ENCODE data around the gene WDR45B.
"Not testable (repeated sequence)": the region's sequence is repeated elsewhere in the genome, so short reads cannot be mapped to it uniquely, and the experiment has no call there.

Gene WDR45B

DNA sequence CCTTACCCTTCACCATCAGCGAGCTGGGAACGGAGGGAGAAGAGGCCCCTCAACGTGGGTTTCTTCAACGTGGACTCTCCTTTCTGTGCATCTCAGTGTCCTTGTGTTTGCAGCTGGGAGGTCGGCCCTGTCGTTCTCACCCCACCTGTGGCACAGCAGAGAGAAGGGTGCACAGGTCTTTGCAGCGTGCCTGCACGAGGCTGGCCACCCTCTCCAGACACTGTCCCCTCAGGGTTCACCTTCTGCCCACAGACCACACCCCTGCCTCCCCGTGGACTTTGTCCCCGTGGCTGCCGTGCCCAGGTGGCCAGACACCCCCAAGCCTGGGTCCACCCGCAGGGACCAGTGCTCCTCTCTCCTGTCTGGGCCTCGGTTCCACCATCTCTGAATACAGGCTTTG is 7.3 kb upstream of the WDR45B start:
- DNase-seq, result no peak

DNA sequence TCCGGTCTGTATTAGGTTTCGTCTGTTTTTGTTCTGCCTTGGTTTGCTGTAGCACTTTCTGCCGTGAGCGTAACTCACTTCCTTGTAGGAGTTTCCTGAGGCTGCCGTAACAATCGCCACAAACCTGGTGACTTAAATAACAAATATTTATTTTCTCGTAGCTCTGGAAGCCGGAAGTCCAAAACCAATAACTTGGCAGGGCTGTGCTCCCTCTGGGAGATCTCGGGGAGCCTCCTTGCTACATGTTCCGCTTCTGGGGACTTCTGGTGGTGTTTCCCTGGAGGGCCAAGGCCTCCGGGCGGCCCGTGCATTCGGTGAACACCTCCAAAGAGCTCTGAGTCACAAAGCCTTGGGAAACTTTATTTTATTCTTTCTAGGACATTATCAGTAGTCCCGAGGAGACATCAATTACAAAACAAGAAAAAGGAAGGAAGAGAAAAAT is 6.8 kb upstream of the WDR45B start:
- DNase-seq, result no peak

DNA sequence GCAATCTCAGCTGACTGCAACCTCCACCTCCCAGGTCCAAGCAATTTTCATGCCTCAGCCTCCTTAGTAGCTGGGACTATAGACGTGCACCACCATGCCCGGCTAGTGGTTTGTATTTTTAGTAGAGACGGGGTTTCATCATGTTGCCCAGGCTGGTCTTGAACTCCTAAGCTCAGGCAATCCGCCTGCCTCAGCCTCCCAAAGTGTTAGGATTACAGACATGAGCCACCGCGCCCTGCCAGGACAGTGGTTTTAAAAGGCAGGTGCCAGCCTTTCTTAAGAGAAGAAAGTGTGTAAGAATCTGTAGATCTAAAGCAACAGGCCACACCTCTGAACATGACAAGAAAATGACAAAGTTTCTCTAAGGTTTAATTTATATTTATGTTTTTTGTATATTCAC is 6.4 kb upstream of the WDR45B start:
- DNase-seq, result not testable (repeated sequence)

DNA sequence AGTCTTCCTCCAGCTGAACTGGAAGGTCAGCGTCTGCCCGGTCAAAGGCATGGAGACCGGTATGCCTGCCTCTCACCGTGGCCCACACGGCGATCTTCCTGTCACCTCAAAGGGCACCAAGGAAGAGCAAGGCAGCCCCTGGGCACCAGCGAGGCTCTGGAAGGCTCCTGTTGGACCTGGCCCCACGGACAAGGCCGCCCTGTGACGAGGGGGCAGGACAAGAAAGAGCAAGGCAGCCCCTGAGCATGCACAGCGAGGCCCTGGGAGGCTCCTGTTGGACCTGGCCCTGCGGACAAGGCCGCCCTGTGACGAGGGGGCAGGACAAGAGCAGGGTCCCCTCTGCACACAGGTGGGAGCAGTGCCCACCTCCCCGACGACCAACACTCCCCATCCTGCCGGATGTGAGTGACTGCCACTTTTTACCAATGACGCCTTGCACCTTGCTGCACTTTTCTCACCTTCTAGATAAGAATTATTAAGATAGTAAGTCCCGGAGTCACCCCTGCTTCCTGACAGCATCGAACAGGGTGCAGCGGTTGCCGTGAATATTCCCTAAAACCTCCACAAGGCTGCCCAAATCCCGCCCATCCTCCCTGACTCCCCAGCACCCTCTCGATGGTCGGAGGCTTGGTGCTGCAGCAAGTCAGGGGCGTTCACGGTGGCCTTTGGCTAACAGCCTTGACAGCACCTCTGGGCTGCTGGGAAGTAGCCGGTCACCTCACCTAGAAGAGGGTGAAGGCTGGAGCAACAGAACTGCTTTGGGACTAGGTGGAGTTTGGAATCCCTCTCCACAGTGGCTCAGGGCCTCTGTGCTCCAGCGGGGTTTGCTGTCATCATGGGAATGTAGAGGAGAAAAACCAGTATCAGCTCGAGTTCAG is 5.6 kb upstream of the WDR45B start:
- DNase-seq, result no peak

DNA sequence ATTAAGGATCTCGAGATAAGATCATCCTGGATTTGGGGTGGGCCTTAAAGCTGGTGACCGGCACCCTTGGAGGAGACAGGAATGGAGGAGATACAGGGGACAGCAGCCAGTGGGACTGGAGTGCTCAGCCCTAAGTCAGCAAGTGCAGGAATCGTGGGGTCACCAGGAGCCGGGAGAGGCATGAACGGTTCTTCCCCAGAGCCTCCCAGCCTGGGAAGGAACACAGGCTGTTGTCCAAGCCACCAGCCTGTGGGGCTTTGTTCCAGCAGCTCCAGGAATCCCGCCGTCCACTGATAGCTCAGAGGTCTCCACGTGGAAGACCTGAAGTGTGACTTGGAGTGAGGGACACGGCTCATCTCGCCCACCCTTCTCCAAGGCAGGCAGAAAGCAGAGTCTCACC is 2.5 kb upstream of the WDR45B start:
- DNase-seq, result no peak

DNA sequence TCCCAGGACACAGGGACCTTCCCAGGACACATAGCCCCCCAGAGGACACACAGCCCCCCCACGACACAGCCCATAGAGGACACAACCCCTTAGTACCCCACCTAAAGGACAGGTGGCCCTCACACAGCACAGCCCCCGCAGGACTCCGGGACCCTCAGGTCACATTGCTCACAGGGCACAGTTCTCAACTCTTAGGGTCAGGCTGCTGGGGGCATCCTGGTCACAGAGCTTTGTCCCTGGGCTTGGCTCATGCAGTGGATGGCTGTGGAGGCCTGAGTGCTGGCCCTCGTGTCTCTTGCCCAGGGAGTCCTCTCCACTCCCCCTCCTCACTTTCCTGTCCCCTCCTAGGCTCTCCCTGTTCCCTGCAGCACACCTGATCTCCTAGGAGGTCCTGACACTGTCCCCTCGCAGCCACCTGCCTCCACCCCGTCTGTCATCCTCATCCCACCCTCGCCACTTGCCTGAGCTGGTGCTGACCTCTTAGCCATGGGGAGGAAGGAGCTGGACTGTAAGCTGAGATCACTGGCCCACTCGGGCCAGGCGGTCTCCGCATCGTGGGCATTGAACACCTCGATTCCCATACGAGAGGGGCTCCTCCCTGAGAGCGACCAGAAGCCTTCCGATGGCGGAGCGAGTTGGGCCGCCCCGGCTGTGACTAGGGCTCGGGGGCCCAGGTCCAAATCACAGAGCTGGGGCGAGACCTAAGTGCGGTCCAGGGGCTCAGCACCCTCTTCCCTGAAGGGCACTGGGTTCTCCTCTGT is 1.4 kb upstream of the WDR45B start:
- no peak for DNase-seq

DNA sequence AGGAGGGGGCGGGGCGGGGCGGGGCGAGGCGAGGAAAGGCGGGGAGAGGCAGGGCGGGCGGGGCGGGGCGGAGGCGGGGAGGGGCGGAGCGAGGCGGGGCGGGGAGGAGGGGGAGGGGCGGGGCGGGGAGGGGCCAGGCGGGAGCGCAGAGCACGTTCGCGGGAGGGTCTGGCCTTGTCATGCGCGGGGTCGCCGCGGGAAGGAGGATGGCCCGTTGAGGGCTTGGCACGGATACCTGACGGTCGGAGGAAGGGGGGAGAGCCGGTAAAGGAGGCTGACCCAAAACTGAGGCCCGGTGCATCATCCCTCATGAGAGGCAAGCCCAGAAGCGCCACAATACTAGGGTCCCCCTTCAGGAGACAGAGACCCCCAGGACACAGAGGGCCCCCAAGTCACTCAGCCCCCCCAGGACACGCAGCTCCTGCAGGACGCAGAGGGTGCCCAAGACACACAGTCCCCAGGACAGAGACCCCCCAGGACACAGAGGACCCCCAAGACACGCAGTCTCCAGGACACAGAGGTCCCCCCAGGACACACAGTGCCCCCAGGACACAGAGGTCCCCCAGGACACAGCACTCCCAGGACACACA is 593 bp upstream of the WDR45B start:
- peak; percentile 36 for DNase-seq

DNA sequence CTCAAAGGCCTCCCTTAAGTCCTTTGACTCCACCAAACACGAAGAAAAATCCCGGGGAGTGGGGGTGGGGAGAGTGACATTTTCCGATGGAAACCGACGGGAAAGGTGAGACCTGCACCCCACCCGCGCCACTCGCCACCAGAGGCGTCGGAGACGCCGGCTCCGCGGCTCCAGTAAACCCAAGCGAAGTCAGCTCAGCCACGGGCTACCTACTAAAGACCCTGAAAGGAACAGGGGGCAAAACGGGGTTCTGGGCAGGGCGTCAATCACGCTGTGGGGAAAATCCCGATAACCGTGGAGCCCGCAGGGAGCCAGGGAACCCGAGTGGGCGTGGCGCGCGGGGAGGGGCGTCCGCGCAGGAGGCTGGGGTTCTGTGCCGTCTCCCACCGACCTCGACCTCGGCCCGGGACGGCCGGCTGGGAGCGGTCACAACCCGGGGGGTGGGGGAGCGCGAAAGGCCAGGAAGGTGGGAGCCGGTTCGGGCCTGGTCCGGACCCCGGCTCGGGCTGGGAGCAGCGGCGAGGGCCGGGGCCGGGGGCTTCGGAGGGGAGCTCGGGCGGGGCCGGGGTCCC is 565 bp downstream of the WDR45B start:
- no peak for DNase-seq

DNA sequence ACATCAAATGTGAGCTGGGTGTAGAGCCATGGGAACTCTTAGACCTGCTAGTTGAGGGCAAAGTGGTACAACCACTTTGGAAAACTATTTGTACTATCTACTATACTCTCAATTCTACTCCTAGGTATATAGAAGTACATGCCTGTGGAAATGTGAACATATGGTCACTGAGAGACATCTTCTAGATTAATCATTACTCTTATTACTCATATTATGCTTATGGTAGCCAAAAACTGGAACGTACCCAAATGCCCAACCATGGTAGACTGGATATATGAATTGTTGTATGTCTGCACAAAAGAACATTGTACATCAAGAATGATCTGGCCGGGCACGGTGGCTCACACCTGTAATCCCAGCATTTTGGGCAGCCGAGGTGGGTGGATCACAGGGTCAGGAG is 2.7 kb downstream of the WDR45B start:
- DNase-seq, result no peak

DNA sequence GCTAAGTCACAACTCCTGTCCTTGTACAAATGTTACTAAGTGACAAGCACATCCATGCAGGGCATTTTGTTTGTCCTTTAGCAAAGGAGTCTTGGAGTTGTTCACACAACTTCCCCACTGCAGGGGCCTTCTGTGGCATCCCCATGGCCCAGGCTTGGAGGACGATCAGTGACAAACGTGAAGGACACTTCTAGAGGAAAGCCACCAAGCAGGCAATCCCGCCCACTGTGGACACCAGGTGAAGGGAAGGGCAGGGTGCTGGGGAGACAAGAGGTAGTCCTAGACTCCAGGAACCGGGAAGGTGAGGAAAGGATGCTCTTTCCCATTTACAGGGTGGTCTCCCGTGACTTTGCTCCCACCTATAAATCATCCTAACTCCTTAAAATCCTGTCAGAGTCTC is 4.1 kb downstream of the WDR45B start:
- DNase-seq, result no peak

DNA sequence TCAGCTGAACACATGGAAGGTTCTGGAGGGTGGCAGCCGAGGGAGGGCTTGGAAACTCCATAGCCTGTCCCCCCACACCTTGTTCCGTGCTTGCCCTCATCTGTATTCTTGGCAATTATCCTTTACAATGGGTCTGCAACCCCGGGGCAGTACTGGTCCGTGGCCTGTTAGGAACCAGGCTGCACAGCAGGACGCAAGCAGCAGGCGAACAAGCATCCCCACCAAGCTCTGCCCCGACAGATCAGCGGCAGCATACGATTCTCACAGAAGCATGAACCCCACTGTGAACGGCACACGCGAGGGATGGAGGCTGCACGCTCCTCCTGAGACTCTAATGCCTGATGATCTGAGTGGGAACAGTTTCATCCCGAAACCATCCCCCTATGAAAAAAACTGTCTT is 6.2 kb downstream of the WDR45B start:
- DNase-seq, result no peak

DNA sequence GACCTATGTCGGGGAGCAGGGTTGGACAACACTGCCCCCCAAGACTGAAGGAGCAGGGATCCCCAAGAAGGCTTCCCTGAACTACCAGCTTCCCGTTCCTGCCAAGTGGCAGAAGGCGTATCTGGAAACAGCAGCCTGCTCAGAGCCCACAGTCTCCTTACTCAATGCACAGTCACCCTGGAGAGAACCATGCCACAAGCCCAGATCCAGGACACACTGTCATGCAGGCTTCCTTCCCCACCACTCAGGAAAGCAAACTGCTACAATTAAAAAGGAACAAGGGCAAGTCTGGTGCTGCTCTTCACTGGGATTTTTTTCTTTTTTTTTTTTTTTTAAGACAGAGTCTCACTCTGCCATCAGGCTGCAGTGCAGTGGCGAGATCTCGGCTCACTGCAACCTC is 8.2 kb downstream of the WDR45B start:
- DNase-seq, result no peak

DNA sequence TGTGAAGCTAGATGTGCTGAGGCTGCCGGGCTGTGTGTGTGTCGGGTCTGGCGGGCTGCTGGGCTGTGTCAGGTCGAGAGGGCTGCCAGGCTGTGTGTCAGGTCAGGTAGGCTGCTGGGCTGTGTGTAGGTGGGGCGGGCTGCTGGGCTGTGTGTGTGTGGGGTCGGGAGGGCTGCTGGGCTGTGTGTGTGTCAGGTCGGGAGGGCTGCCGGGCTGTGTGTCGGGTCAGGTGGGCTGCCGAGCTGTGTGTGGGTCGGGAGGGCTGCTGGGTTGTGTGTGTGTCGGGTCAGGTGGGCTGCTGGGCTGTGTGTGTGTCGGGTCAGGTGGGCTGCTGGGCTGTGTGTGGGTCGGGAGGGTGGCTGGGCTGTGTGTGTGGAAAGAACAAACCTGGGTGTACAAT is 8.6 kb downstream of the WDR45B start:
- DNase-seq, result no peak

DNA sequence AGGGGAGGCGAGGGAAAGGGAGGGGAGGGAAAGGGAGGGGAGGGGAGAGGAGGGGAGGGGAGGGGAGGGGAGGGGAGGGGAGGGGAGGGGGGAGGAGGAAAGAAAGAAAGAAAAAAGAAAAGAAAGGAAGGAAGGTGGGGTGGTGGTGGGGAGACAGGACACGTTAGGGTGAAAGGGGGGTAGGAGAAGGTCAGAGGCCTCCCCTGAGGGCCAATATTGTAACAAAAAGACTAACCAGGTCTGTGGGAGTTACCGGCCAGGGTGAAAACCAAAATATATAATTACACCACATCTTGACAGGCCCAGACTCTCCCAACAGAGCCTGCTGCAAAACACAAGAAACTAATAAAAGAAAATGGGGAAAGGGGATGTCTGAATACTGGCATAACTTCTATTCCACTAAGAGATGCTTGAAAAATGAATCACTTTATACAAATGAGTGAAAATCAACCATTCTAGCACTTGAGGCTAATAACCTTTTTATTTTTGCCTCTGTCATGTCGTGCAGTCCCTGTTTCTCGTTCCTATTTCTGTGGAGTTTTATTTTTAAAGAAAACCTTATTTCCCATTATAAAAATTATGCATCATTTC is 10.0 kb downstream of the WDR45B start:
- DNase-seq, result no peak

DNA sequence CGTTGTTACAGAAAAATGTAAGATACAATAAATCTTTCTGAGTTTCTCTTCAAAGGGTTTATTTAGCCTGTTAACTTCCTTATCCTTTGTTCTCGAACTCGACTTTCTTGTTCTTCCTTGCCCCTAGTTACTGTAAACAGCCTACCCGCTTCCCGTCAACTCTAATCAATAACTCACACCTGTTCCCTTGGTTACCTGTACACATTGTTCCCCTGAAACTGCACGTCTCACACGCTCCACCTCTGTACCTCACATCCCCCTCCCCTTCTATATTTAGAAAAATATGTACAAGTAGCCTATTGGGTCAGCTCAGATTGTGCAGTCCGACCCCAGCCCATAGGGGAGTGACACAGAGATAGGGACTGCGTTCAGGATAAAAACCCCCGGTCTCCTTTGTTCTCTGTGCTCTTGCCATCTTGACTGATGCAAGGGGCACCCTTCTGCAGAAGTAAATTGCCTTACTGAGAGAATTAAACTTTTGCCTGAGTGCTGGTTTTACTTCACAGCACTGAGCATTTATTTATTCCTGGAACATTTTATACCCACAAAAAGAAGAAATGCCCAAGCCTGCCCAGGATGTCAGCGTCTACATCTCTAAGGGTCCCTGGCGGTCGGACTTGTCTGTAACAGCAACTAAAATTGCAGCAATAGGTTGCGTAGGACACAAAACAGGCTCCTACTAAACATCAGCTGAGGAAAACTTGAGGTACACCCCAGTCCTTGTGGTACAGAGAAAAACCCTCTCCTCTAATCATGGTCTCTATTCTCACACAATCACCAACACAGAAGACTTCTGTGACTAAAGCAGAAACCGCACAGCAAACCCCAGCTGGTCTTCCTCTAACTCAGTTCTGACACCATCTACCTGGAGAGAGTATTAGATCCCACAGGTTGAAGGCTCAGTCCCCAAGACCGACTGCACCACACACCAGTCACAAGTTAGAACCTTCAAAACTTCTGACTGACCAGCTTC is 11.3 kb downstream of the WDR45B start:
- no peak for DNase-seq

DNA sequence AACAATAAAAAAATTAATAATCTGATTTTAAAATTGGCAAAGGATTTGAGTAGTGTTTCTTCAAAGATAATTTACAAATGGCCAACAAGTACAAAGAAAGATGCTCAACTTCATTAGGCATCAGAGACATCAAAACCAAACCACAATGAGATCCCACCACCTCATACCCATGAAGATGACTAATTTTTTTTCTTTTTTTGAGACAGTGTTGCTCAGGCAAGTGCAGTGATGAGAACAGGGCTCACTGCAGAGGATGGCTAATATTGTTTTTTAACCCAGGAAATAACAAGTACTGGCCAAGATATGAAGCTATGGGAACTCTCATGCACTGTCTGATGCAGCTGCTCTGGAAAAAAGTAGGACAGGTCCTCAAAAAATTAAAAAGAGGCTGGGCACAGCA is 14.9 kb downstream of the WDR45B start:
- no peak for DNase-seq

DNA sequence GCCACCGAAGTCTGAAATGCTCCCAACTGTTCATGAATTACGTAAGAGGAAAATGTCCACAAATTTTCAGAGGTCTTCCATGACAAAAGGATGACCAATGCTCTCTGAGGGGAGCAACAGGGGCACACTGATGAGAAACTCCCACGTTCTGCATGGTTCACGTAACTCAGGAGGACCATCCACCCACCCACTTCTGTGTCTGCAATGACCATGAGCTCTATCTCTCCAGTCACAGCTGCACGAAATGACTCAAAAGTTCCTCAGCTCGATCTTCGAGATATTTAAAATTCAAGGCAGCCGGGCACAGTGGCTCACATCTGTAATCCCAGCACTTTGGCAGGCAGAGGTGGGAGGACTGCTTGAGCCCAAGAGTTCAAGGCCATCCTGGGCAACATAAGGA is 15.8 kb downstream of the WDR45B start:
- no peak for DNase-seq

DNA sequence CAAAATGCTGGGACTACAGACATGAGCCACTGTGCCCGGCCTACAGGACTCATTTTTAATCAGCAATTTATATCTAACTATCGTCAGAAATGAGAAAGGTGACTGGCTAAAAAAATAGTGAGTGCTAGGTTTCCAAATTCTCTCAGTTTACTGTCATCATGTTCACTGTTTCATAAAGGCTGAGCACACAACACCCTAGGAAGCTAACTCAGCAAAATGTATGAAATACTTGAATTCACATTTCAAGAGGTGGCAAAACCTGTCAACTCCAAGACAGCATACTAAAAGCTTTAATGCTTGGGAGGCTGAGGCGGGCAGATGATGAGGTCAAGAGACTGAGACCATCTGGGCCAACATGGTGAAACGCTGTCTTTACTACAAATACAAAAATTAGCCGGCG is 16.7 kb downstream of the WDR45B start:
- no peak for DNase-seq

DNA sequence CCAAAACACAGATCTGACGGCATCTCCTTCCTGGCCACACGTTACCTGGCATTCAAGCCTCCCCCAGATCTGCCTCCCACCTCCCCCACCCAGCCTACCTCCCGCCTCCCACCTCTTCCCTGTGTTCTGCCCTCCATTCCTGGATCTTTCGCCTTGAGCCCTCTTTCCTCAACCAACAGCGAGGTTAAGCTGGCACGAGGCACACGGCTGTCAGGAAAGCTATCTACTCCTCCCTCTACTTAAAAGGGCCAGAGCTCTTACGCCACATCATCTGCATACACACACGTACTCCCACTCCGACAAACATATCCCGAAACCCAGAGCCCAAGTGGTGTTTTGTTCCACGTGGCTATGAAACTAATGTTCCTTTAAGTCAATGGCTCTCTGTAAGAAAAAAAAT is 18.0 kb downstream of the WDR45B start:
- no peak for DNase-seq

DNA sequence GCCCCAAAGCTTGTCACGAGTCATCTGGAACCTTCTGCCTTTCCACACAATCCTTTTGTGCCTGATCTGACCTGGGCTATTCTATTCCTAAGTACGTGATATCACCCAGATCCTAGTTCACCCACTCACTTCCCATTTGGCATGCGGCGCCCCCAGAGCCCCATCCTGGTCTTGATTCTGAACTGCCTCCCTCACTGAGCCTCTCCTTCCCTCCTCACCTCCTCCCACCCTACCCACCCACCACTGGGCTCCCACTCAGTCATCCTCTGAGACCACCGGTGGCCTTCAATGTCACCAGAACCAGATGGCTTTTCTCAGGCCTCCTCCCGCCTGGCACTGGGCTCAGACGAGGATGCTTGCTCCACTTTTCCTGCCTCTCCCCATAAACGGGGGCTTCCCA is 18.5 kb downstream of the WDR45B start:
- DNase-seq, result no peak

DNA sequence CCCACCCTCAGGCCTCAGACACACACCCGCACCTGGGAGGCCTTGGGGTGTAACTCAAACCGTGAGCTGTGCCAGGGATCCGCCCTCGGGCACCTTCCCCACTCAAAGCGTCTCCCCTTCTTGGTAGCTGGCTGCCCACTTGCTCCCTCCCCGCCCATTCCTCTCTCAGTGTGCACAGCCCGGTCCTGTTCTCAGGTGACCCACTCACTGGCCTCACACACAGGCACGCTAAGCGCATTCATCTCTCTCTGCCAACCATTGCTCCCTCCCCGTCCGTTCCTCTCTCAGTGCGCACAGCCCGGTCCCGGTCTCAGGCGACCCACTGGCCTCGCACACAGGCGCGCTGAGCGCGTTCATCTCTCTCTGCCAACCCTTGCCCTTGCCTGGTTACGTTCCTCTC is 20.8 kb downstream of the WDR45B start:
- no peak for DNase-seq

DNA sequence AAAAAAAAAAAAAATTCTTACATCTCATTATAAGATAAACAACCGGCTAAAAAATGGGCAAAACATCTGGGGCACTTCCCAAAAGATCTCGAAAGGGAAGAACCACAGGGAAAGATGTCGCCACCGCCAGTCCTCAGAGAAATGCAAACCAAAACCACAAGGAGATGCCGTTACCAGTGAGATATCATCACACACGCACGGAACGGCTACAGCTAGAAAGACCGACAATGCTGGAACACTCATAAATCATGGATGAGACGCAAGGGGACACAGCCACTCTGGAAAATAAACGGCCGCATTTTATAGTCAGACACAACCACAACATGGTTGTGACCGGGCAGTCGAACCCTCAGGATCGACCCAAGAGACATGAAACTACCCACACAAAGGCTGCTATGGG is 24.5 kb downstream of the WDR45B start:
- no peak for DNase-seq
